WERI-Rb-1 (cell line): ENCODE results near the gene UBXN1.

ENCODE experiments used
- DNase-seq: peaks from one replicate; pipeline ENCODE4 v3.0.0-alpha.2; 2020
- H3K27ac ChIP-seq: fragments of 250-450 bp; sonication (Bioruptor Pico); 2 replicates; pipeline ENCODE4 v1.5.1; 2020; ENCODE audit warnings: mild to moderate bottlenecking, moderate library complexity
- H3K27me3 ChIP-seq: fragments of 250-450 bp; sonication (Bioruptor Pico); 2 replicates; pipeline ENCODE4 v1.5.1; 2021; ENCODE audit warnings: mild to moderate bottlenecking, low read depth, moderate library complexity; ENCODE audit not compliant: insufficient read depth, severe bottlenecking
- H3K36me3 ChIP-seq: fragments of 250-450 bp; sonication (Bioruptor Pico); 2 replicates; pipeline ENCODE4 v1.5.1; 2020; ENCODE audit warnings: mild to moderate bottlenecking, moderate library complexity
- H3K4me3 ChIP-seq: 2 replicates; pipeline ENCODE4 v1.5.1; 2011; ENCODE audit warnings: low read depth, mild to moderate bottlenecking, control low read depth, low read length
- H3K9me3 ChIP-seq: fragments of 250-450 bp; sonication (Bioruptor Pico); 2 replicates; pipeline ENCODE4 v1.5.1; 2021; ENCODE audit warnings: mild to moderate bottlenecking, moderate library complexity; ENCODE audit not compliant: severe bottlenecking
- CTCF ChIP-seq: IDR thresholded peaks from 2 replicates; pipeline ENCODE4 v1.5.1; 2011; ENCODE audit warnings: low read depth, mild to moderate bottlenecking, control low read depth, inconsistent platforms, low read length

Gene UBXN1

DNA sequence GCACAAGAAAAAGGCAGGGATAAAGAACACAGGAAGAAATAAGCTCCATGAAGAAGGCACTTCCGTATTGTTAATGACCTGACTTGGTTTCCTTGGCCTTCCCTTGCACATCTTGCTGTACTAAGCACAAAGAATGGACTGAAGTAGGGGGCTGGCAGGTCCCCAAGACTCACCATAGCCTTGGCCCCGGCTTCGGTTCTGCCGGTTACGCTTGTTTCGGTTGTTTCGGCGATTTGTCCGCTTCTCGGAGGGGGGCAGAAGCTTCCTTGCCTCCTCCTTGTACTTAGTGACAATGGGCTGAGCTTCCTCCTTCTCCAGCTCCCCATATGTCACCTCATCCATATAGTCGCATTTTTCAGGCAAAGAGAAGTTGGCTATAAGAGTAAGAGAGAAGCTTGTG is 37.9 kb upstream of the UBXN1 start:
- no peak for DNase-seq
- Histone ChIP-seq H3K27ac (no peak overlapping the region), H3K27me3 (no peaks in the 10 kb centered on the region), H3K9me3 (no peaks in the 10 kb centered on the region), H3K4me3 (no peak overlapping the region), H3K36me3 (peaks cover 92% of the 10 kb centered on the region)
- TF ChIP-seq CTCF: no peak

GRCh38 chr11:62716206-62716605 is 37.3 kb upstream of the UBXN1 start:
- no peak for TF ChIP-seq CTCF
- peaks cover 92% of the 10 kb centered on the region for H3K36me3 ChIP-seq
- no peaks in the 10 kb centered on the region for H3K27me3 ChIP-seq
- DNase-seq: no peak
- H3K4me3 ChIP-seq: no peak overlapping the region
- H3K9me3 ChIP-seq: no peaks in the 10 kb centered on the region
- H3K27ac ChIP-seq: no peak overlapping the region

GRCh38 chr11:62715150-62716130 is 36.6 kb upstream of the UBXN1 start:
- TF ChIP-seq CTCF: 0 out of 2 replicates have a peak, but pooled peaks have one; percentile 8
- no peaks in the 10 kb centered on the region for H3K27me3 ChIP-seq
- H3K9me3 ChIP-seq: no peaks in the 10 kb centered on the region
- H3K4me3 ChIP-seq: no peak overlapping the region
- no peak overlapping the region for H3K27ac ChIP-seq
- H3K36me3 ChIP-seq: peaks cover 92% of the 10 kb centered on the region
- DNase-seq: no peak

DNA sequence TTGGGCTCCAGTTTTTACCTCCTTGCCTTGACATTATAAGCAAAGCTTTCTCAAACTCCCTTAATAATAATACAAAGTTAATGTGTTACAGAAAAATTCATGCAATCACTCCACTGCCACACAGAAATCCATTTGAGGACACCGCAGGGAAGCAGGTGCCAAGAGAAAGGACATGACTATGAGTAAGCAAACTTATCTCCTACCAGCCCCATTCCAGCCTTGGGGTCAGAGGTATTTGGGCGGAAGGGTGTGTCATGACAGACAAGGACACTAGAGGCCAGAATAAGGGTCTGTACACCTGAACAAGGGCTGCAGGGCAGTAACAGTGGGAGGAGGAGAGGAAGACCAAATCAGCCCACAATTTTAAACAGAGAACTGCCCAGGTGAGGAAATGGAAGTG is 34.5 kb upstream of the UBXN1 start:
- H3K36me3 ChIP-seq: peaks cover 81% of the 10 kb centered on the region
- no peak for DNase-seq
- TF ChIP-seq CTCF: no peak
- no peaks in the 10 kb centered on the region for H3K9me3 ChIP-seq
- no peak overlapping the region for H3K4me3 ChIP-seq
- no peaks in the 10 kb centered on the region for H3K27me3 ChIP-seq
- H3K27ac ChIP-seq: no peak overlapping the region

DNA sequence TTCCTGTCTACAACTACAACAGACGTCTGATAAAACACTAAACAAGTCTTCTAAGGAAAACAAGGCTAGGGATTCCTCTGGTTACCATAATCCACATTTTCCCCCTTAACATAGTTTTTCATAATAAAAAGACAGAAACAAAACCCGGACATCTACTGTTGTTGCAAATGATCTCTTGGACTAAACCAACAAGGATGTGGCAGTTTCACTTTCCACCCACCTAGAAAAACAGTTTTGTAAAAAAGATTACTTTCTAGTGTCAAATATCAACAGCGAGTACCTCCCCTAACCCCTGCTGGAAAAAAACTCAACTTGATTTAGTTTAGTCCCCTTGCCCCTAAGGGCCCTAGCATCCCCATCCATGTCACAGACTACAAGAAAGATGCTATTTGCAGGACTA is 34.0 kb upstream of the UBXN1 start:
- no peaks in the 10 kb centered on the region for H3K9me3 ChIP-seq
- peaks cover 78% of the 10 kb centered on the region for H3K36me3 ChIP-seq
- no peak overlapping the region for H3K27ac ChIP-seq
- no peak for TF ChIP-seq CTCF
- H3K27me3 ChIP-seq: no peaks in the 10 kb centered on the region
- no peak overlapping the region for H3K4me3 ChIP-seq
- DNase-seq: no peak
